Measurements from ENCODE around the gene UST. TPM values are rescaled to one million over a fixed set of nuclear protein-coding genes. Genes with fewer than 3 reads are reported as not detected.
"Not testable (repeated sequence)": the region's sequence is repeated elsewhere in the genome, so short reads cannot be mapped to it uniquely, and the experiment has no call there.

The UST gene
- total RNA-seq, 1 donor from 2014 or later: 2.1 TPM

GRCh38 chr6:149081281-149081680, 334.5 kb downstream of the UST start:
- intact Hi-C loops (cut with DNase I): loop anchor here (5.0 kb wide), 1 partner anchor 54 kb away; no protein-coding TSS in a partner anchor
- DNase-seq (ENCODE audit: low spot score): no peak

- DNase-seq (ENCODE audit: low spot score): peak; percentile 79
- intact Hi-C loops (cut with DNase I): loop anchor here (1.0 to 5.0 kb wide), 2 partner anchors 55 to 350 kb away; no protein-coding TSS in a partner anchor
These were observed 335.5 kb downstream of the UST start for GRCh38 chr6:149082320-149082719.

- no peak for DNase-seq (ENCODE audit: low spot score)
- intact Hi-C loops (cut with DNase I): loop anchor here (5.0 kb wide), 1 partner anchor 57 kb away; no protein-coding TSS in a partner anchor
These were observed 337.2 kb downstream of the UST start for GRCh38 chr6:149084026-149084425.

GRCh38 chr6:149084808-149085556, 338.2 kb downstream of the UST start:
- no peak for DNase-seq (ENCODE audit: low spot score)
- intact Hi-C loops (cut with DNase I): loop anchor here (5.0 kb wide), 1 partner anchor 58 kb away; no protein-coding TSS in a partner anchor

- DNase-seq (ENCODE audit: low spot score): no peak
- intact Hi-C loops (cut with DNase I): no loop called here
These were observed 338.7 kb downstream of the UST start for GRCh38 chr6:149085557-149085938.

GRCh38 chr6:149086363-149086762, 339.5 kb downstream of the UST start:
- DNase-seq (ENCODE audit: low spot score): no peak
- intact Hi-C loops (cut with DNase I): no loop called here

GRCh38 chr6:149087898-149088297, 341.1 kb downstream of the UST start:
- no peak for DNase-seq (ENCODE audit: low spot score)
- intact Hi-C loops (cut with DNase I): no loop called here

- intact Hi-C loops (cut with DNase I): no loop called here
- DNase-seq (ENCODE audit: low spot score): no peak
These were observed 341.5 kb downstream of the UST start for GRCh38 chr6:149088361-149088760.

- intact Hi-C loops (cut with DNase I): no loop called here
- no peak for DNase-seq (ENCODE audit: low spot score)
These were observed 342.7 kb downstream of the UST start for GRCh38 chr6:149089510-149089909.

- intact Hi-C loops (cut with DNase I): no loop called here
- DNase-seq (ENCODE audit: low spot score): no peak
These were observed 344.1 kb downstream of the UST start for GRCh38 chr6:149090937-149091336.

- intact Hi-C loops (cut with DNase I): no loop called here
- no peak for DNase-seq (ENCODE audit: low spot score)
These were observed 346.8 kb downstream of the UST start for GRCh38 chr6:149093643-149094042.

GRCh38 chr6:149094156-149094555, 347.3 kb downstream of the UST start:
- DNase-seq (ENCODE audit: low spot score): no peak
- intact Hi-C loops (cut with DNase I): no loop called here

- DNase-seq (ENCODE audit: low spot score): no peak
- intact Hi-C loops (cut with DNase I): no loop called here
These were observed 348.1 kb downstream of the UST start for GRCh38 chr6:149094934-149095351.

GRCh38 chr6:149095842-149096241, 349.0 kb downstream of the UST start:
- no peak for DNase-seq (ENCODE audit: low spot score)
- intact Hi-C loops (cut with DNase I): no loop called here

- DNase-seq (ENCODE audit: low spot score): no peak
- intact Hi-C loops (cut with DNase I): no loop called here
These were observed 351.0 kb downstream of the UST start for GRCh38 chr6:149097794-149098193.

- no peak for DNase-seq (ENCODE audit: low spot score)
- intact Hi-C loops (cut with DNase I): no loop called here
These were observed 352.0 kb downstream of the UST start for GRCh38 chr6:149098700-149099276.

GRCh38 chr6:149102324-149102723, 355.5 kb downstream of the UST start:
- no peak for DNase-seq (ENCODE audit: low spot score)

GRCh38 chr6:149103950-149104349, 357.1 kb downstream of the UST start:
- intact Hi-C loops (cut with DNase I); DNase-seq (ENCODE audit: low spot score): not testable (repeated sequence)

More at GRCh38 chr6:149102324-149102723, 355.5 kb downstream of the UST start:
- intact Hi-C loops (cut with DNase I): no loop called here

- intact Hi-C loops (cut with DNase I): no loop called here
- DNase-seq (ENCODE audit: low spot score): no peak
These were observed 360.7 kb downstream of the UST start for GRCh38 chr6:149107520-149107919.

GRCh38 chr6:149108038-149108748, 361.4 kb downstream of the UST start:
- DNase-seq (ENCODE audit: low spot score): no peak
- intact Hi-C loops (cut with DNase I): no loop called here

GRCh38 chr6:149108749-149109100, 361.9 kb downstream of the UST start:
- DNase-seq (ENCODE audit: low spot score): no peak
- intact Hi-C loops (cut with DNase I): no loop called here

Data from cardiac septum (tissue), 1 donor.